EL (cell line): ENCODE data around the gene SEC22B.
"Not testable (repeated sequence)": the region's sequence is repeated elsewhere in the genome, so short reads cannot be mapped to it uniquely, and the experiment has no call there.

ENCODE experiments used
- DNase-seq: peaks from one replicate; pipeline ENCODE4 v3.0.0-alpha.2; 2016

The SEC22B gene

DNA sequence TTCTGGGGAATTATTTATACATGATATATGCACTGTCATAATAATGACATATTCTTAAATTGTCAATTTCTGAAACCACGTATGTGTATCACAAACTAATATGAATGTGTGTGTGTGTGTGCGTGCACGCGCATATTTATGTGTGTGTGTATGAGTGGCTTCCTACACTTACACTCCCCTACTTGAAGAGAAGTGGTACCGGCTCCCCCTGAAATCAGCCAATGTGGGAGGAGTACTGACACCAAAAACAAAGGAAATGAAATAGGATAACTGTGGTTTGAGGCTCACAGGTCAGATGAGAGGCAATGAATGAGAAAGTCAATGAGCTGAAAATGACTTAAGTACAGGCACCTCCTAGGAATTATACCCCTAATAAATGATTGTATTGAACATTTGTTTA, 64.1 kb downstream of the SEC22B start:
- peak; percentile 20 for DNase-seq

DNA sequence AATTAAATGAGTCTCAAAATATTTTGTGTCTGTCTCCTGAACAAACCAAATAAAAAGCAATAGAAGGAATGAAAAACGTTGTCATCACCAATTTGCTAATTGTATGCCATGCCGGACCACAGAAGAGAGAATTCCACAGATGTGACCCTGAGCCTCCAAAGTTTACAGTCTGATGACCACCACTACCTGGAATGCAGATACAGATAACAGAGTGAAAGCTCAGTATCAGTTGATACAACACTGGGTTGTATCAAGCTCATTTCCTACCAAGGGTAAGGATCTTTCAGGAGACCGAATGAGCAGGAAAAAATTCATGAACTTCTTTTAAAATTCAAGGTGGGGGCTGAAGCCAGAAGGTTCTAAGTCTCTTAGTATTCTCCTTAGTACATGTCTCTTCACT, 64.5 kb downstream of the SEC22B start:
- DNase-seq: not testable (repeated sequence)

DNA sequence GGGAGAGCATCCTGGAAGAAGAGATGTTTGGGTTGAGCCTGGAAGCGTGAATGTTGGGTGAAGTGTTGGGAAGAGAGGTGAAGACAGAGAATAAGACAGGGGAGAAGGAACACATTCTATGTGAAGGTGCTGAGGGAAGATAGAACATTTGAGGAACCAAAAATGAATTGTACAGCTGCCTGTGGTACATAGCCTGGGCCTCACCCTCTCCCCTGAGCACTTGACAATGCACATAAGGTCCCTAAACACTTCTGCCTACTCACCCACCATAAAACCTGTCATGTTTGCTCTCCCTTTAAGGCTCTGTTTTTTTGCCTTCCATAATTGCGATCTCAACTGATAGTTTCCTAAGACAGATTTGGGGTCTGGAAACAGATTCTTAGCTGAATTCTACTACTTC, 65.3 kb downstream of the SEC22B start:
- not testable (repeated sequence) for DNase-seq

DNA sequence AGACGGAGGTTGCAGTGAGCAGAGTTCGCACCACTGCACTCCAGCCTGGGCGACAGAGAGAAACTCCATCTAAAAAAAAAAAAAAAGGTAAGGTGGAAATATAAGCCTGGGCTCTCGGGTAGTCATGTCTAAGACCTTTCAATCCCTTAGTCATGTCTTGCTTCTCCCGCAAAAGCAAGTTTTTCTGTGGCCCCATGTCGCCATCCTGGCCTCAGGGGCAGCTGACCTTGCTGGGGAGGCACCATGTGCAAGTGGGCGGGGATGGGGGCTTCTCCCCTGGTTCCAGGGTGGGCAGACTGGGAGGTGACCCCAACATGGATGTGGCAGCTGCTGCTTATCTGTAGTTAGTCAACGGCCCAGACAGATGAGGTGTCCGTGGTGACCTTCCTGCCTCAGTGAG, 66.7 kb downstream of the SEC22B start:
- DNase-seq: not testable (repeated sequence)

DNA sequence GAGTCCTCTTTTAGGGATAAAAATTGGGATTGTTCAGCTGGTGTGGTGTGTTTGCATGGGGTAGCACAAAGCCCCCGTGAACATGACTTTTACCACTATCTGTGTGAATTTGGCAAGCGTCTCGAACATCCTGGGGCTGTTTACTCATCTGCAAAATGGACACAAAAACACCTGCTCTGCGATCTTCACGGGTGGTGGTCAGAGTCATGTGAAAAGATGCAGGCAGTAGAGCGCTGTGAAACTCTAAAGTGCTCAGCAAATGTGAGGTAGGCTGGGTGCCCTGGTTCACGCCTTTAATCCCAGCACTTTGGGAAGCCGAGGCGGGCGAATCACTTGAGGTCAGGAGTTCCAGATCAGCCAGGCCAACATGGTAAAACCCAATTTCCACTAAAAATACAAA, 67.1 kb downstream of the SEC22B start:
- not testable (repeated sequence) for DNase-seq

DNA sequence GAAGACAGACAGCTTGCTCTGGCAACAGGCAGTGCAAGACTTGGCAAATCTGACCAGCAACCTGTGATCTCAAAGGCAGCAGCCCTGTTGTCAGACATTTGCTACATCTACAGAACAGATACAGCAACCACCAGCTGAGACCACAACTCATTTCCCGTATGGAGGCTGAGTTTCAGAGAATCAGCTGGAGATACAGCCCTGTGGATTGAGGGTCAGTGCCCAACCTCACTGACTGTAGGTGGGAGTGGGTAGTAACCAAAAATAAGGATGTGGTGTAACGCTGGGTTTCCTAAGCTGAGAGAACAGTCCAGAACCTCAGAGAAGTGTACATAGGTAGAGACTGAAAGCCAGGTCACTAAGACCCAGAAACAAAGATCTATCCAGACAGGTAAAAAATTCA, 71.0 kb downstream of the SEC22B start:
- DNase-seq: not testable (repeated sequence)

DNA sequence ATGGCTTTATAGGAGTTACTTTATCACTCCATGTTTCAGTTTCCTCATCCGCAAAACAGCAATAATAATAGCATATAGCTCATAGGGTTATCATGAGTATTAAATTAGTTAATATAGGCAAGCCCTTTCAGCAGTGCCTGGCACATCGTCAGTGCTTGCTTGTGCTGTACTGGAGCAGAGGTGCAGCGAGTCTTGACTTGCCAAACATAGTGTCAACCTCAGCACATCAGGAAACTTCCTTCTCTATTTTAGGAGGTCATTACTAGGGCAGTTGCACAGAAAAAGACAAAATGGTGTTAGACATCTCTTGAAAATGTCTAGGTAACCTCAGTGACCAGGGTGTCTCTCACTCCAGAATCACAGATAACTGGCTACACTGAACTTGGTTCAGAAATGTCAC, 72.6 kb downstream of the SEC22B start:
- DNase-seq: not testable (repeated sequence)

DNA sequence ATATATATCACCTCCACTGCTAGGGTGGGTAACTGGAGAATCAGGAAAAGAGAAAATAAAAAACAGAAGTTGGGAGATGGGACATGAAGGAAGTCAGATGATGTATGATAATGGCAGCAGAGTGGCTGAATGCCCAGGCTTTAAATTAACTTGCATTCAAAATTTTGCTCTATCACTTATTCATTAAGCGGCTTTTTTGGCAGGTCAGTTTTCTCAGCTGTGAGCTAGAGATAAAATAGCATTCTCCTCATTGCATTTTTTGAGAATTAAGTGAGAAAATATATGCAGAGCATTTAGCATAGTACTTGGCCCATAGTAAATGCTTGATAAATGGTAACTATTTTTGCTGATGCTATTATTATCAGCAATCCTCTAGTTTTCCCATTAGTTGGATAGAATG, 74.7 kb downstream of the SEC22B start:
- DNase-seq: not testable (repeated sequence)
